ENCODE measurements around the gene USB1. TPM values are rescaled to one million over a fixed set of nuclear protein-coding genes. Genes with fewer than 3 reads are reported as not detected.

The USB1 gene
- total and polyA plus RNA-seq, 2 experiments from 2014 or later, result 18.2 to 47.7 TPM

GRCh38 chr16:58031016-58031800 is 30.0 kb downstream of the USB1 start:
- Histone ChIP-seq H3K27me3 (no peaks in the 10 kb centered on the region), H3K9me3 (ENCODE audit: low read depth) (no peaks in the 10 kb centered on the region), H2AFZ (no peak overlapping the region), H4K20me1 (ENCODE audit: insufficient read depth, poor library complexity, severe bottlenecking) (peaks cover 5% of the 10 kb centered on the region), H3K9me2 (replicated peaks; ENCODE audit: insufficient read depth) (no peaks in the 10 kb centered on the region), H3K4me3 (no peak overlapping the region), H3K4me2 (no peak overlapping the region), H3K4me1 (ENCODE audit: insufficient read depth) (peaks cover 23% of the 10 kb centered on the region), H3K79me2 (peaks cover 48% of the 10 kb centered on the region), H3K27ac (no peak overlapping the region), H3K36me3 (replicated peaks; ENCODE audit: insufficient read depth, low read depth) (no peaks in the 10 kb centered on the region)
- no peak for TF ChIP-seq CTCF (IDR thresholded peaks at IDR 0.05; ENCODE audit: poor library complexity)
- TF ChIP-seq EZH2phosphoT487 (IDR thresholded peaks at IDR 0.05; ENCODE audit: low read depth, severe bottlenecking, unreplicated experiment), result no peak
- TF ChIP-seq EZH2 (IDR thresholded peaks at IDR 0.05; ENCODE audit: borderline replicate concordance), result no peak
- DNase-seq (ENCODE audit: low spot score), result no peak
- WGBS (ENCODE audit: low lambda C conversion rate, missing lambda C conversion rate), result 81% methylated on average over 14 of the region's 14 CpGs

GRCh38 chr16:58032710-58033293 is 31.6 kb downstream of the USB1 start:
- H3K4me2 ChIP-seq, result peak overlapping the region; percentile 56
- peaks cover 5% of the 10 kb centered on the region for H4K20me1 ChIP-seq (ENCODE audit: insufficient read depth, poor library complexity, severe bottlenecking)
- no peaks in the 10 kb centered on the region for H3K9me2 ChIP-seq (replicated peaks; ENCODE audit: insufficient read depth)
- no peaks in the 10 kb centered on the region for H3K36me3 ChIP-seq (replicated peaks; ENCODE audit: insufficient read depth, low read depth)
- H3K79me2 ChIP-seq, result peaks cover 40% of the 10 kb centered on the region
- no peaks in the 10 kb centered on the region for H3K27me3 ChIP-seq
- TF ChIP-seq EZH2phosphoT487 (IDR thresholded peaks at IDR 0.05; ENCODE audit: low read depth, severe bottlenecking, unreplicated experiment), result no peak
- TF ChIP-seq CTCF (IDR thresholded peaks at IDR 0.05; ENCODE audit: poor library complexity), result no peak
- TF ChIP-seq EZH2 (IDR thresholded peaks at IDR 0.05; ENCODE audit: borderline replicate concordance), result no peak
- peaks cover 23% of the 10 kb centered on the region for H3K4me1 ChIP-seq (ENCODE audit: insufficient read depth)
- H2AFZ ChIP-seq, result no peak overlapping the region
- H3K4me3 ChIP-seq, result no peak overlapping the region
- peak; percentile 48 for DNase-seq (ENCODE audit: low spot score)
- no peak overlapping the region for H3K27ac ChIP-seq
- 13% methylated on average over 10 of the region's 15 CpGs for WGBS (ENCODE audit: low lambda C conversion rate, missing lambda C conversion rate)
- no peaks in the 10 kb centered on the region for H3K9me3 ChIP-seq (ENCODE audit: low read depth)

GRCh38 chr16:58034128-58034685 is 33.0 kb downstream of the USB1 start:
- H3K27me3 ChIP-seq, result no peaks in the 10 kb centered on the region
- H3K9me3 ChIP-seq (ENCODE audit: low read depth), result no peaks in the 10 kb centered on the region
- TF ChIP-seq EZH2phosphoT487 (IDR thresholded peaks at IDR 0.05; ENCODE audit: low read depth, severe bottlenecking, unreplicated experiment), result no peak
- TF ChIP-seq EZH2 (IDR thresholded peaks at IDR 0.05; ENCODE audit: borderline replicate concordance), result no peak
- no peak for TF ChIP-seq CTCF (IDR thresholded peaks at IDR 0.05; ENCODE audit: poor library complexity)
- peaks cover 26% of the 10 kb centered on the region for H3K79me2 ChIP-seq
- H3K4me3 ChIP-seq, result no peak overlapping the region
- WGBS (ENCODE audit: low lambda C conversion rate, missing lambda C conversion rate), result 82% methylated on average over 13 of the region's 14 CpGs
- peaks cover 23% of the 10 kb centered on the region for H3K4me1 ChIP-seq (ENCODE audit: insufficient read depth)
- no peak overlapping the region for H2AFZ ChIP-seq
- no peak overlapping the region for H3K4me2 ChIP-seq
- peaks cover 5% of the 10 kb centered on the region for H4K20me1 ChIP-seq (ENCODE audit: insufficient read depth, poor library complexity, severe bottlenecking)
- no peaks in the 10 kb centered on the region for H3K36me3 ChIP-seq (replicated peaks; ENCODE audit: insufficient read depth, low read depth)
- no peaks in the 10 kb centered on the region for H3K9me2 ChIP-seq (replicated peaks; ENCODE audit: insufficient read depth)
- no peak for DNase-seq (ENCODE audit: low spot score)
- no peak overlapping the region for H3K27ac ChIP-seq
